H1 (cell line): ENCODE measurements around the gene SPPL2B. TPM values are rescaled to one million over a fixed set of nuclear protein-coding genes. Genes with fewer than 3 reads are reported as not detected.

Experiments
- CTCF ChIA-PET: fragments of 300-600 bp; sonication (Branson Sonifier 250); formaldehyde crosslinking; loops from one replicate; lab custom pipeline; 2021; ENCODE audit not compliant: partially characterized antibody; lab: Charles Lee
- POLR2A ChIA-PET: fragments of 300-600 bp; sonication (Branson Sonifier 250); formaldehyde crosslinking; loops from one replicate; lab custom pipeline; 2021; ENCODE audit warnings: inconsistent platforms; ENCODE audit not compliant: partially characterized antibody; lab: Charles Lee
- DNase-seq, 2 experiments: peaks; one replicate each; pipeline versions ENCODE4 v3.0.0 to v3.0.0-alpha.2; 2010 to 2022; ENCODE audit warnings: low spot score in 2 of 2, low read depth in 1 of 2, mixed read lengths in 1 of 2
- FAIRE-seq: peaks from 2 replicates; lab custom pipeline; 2011; peaks lifted over from hg19 to GRCh38; lab: Jason Lieb, UNC
- H2AFZ ChIP-seq: 2 replicates; pipeline ENCODE4 v1.8.1; 2012; ENCODE audit warnings: low read length, inconsistent platforms
- H2AK5ac ChIP-seq: 2 replicates; pipeline ENCODE4 v1.6.1; 2013; ENCODE audit warnings: low read depth, low read length
- H2BK120ac ChIP-seq: replicated peaks from 2 replicates; pipeline ENCODE3; 2013; ENCODE audit warnings: low read depth, low read length, inconsistent platforms
- H2BK12ac ChIP-seq: 2 replicates; pipeline ENCODE4 v1.6.1; 2013; ENCODE audit warnings: low read depth, low read length
- H2BK15ac ChIP-seq: 2 replicates; pipeline ENCODE4 v1.6.1; 2013; ENCODE audit warnings: low read length
- H2BK20ac ChIP-seq: 2 replicates; pipeline ENCODE4 v1.6.1; 2013; ENCODE audit warnings: low read length
- H2BK5ac ChIP-seq: 2 replicates; pipeline ENCODE4 v1.6.1; 2013; ENCODE audit warnings: low read depth, low read length
- H3K14ac ChIP-seq: 2 replicates; pipeline ENCODE4 v1.6.1; 2013; ENCODE audit warnings: inconsistent platforms; ENCODE audit not compliant: insufficient read length
- H3K18ac ChIP-seq: 2 replicates; pipeline ENCODE4 v1.6.1; 2013; ENCODE audit warnings: low read length; ENCODE audit errors: extremely low read depth
- H3K23ac ChIP-seq: 2 replicates; pipeline ENCODE4 v1.6.1; 2013; ENCODE audit warnings: inconsistent platforms; ENCODE audit not compliant: insufficient read length
- H3K23me2 ChIP-seq: 2 replicates; pipeline ENCODE4 v1.6.1; 2013; ENCODE audit warnings: low read depth, low read length
- H3K27ac ChIP-seq: 2 replicates; pipeline ENCODE4 v1.6.1; 2011; ENCODE audit warnings: low read depth, low read length, inconsistent platforms
- H3K27me3 ChIP-seq, 4 experiments: replicated peaks in 1 of 4; 1 replicate in 1 of 4; 2 replicates in 3 of 4; pipeline versions ENCODE4 v1.6.1 to v1.8.1; 2011 to 2013; ENCODE audit warnings: low read length in 3 of 4, mild to moderate bottlenecking in 3 of 4, inconsistent platforms in 2 of 4, mixed read lengths in 2 of 4, moderate library complexity in 1 of 4; ENCODE audit not compliant: control insufficient read depth in 3 of 4, insufficient read depth in 3 of 4; ENCODE audit errors: extremely low read depth in 1 of 4
- H3K36me3 ChIP-seq, 4 experiments: 2 replicates each; pipeline versions ENCODE4 v1.6.1 to v1.8.1; 2011 to 2013; ENCODE audit warnings: mild to moderate bottlenecking in 4 of 4, low read length in 3 of 4, moderate library complexity in 2 of 4, control low read depth in 1 of 4, inconsistent platforms in 1 of 4; ENCODE audit not compliant: insufficient read depth in 4 of 4, control insufficient read depth in 2 of 4
- H3K4ac ChIP-seq: replicated peaks from 2 replicates; pipeline ENCODE3; 2013; ENCODE audit warnings: low read length, low read depth, mixed read lengths, inconsistent platforms; ENCODE audit not compliant: insufficient read length
- H3K4me1 ChIP-seq, 4 experiments: replicated peaks in 1 of 4; 1 replicate in 1 of 4; 2 replicates in 3 of 4; pipeline versions ENCODE4 v1.6.1 to v1.8.1; 2011 to 2013; ENCODE audit warnings: low read length in 3 of 4, inconsistent platforms in 2 of 4, mixed read lengths in 1 of 4; ENCODE audit not compliant: insufficient read depth in 4 of 4, control insufficient read depth in 3 of 4
- H3K4me2 ChIP-seq, 2 experiments: 2 replicates each; pipeline versions ENCODE4 v1.6.1 to v1.8.1; 2011 to 2013; ENCODE audit warnings: low read depth in 2 of 2, low read length in 2 of 2, control low read depth in 1 of 2, inconsistent platforms in 1 of 2, mild to moderate bottlenecking in 1 of 2; ENCODE audit not compliant: insufficient read depth in 1 of 2
- H3K4me3 ChIP-seq, 4 experiments: fragments of 200-600, 300-600 bp in 1 of 4; sonication (generic), shearing (Covaris generic), sonication (Bioruptor Twin) in 1 of 4; 2 replicates each; pipeline versions ENCODE4 v1.5.1 to v1.8.1; 2011 to 2016; ENCODE audit warnings: low read length in 4 of 4, low read depth in 3 of 4, control low read depth in 2 of 4, inconsistent platforms in 2 of 4, mild to moderate bottlenecking in 2 of 4, mixed read lengths in 1 of 4, moderate library complexity in 1 of 4; ENCODE audit not compliant: insufficient read depth in 2 of 4; ENCODE audit errors: extremely low read depth in 1 of 4
- H3K56ac ChIP-seq: replicated peaks from 2 replicates; pipeline ENCODE3; 2013; ENCODE audit warnings: low read depth, mild to moderate bottlenecking, mixed read lengths, low read length, inconsistent platforms; ENCODE audit not compliant: insufficient read length
- H3K79me1 ChIP-seq: 2 replicates; pipeline ENCODE4 v1.6.1; 2013; ENCODE audit warnings: low read depth, low read length, control low read depth
- H3K79me2 ChIP-seq, 2 experiments: 2 replicates each; pipeline versions ENCODE4 v1.6.1 to v1.8.1; 2012 to 2013; ENCODE audit warnings: low read length in 2 of 2, mild to moderate bottlenecking in 2 of 2, inconsistent platforms in 1 of 2; ENCODE audit not compliant: insufficient read depth in 2 of 2, control insufficient read depth in 1 of 2
- H3K9ac ChIP-seq, 4 experiments: replicated peaks in 1 of 4; 1 replicate in 1 of 4; 2 replicates in 3 of 4; pipeline versions ENCODE4 v1.6.1 to v1.8.1; 2011 to 2013; ENCODE audit warnings: low read depth in 3 of 4, low read length in 3 of 4, control low read depth in 2 of 4, mild to moderate bottlenecking in 2 of 4, moderate library complexity in 2 of 4, inconsistent platforms in 1 of 4; ENCODE audit errors: extremely low read depth in 1 of 4
- H3K9me3 ChIP-seq, 2 experiments: 2 replicates each; pipeline versions ENCODE4 v1.6.1 to v1.8.1; 2012 to 2013; ENCODE audit warnings: mild to moderate bottlenecking in 2 of 2, moderate library complexity in 2 of 2, control low read depth in 1 of 2, inconsistent platforms in 1 of 2, low read depth in 1 of 2, low read length in 1 of 2, mixed read lengths in 1 of 2; ENCODE audit not compliant: insufficient read depth in 2 of 2
- H4K20me1 ChIP-seq, 2 experiments: replicated peaks in 1 of 2; 2 replicates each; pipeline versions ENCODE3 to v1.8.1; 2011 to 2013; ENCODE audit warnings: inconsistent platforms in 2 of 2, low read length in 2 of 2, mild to moderate bottlenecking in 1 of 2; ENCODE audit not compliant: insufficient read depth in 2 of 2, control insufficient read depth in 1 of 2
- H4K5ac ChIP-seq: 2 replicates; pipeline ENCODE4 v1.6.1; 2013; ENCODE audit warnings: low read length, low read depth, mixed read lengths, inconsistent platforms; ENCODE audit not compliant: insufficient read length
- H4K8ac ChIP-seq: 2 replicates; pipeline ENCODE4 v1.8.0; 2013; ENCODE audit warnings: mild to moderate bottlenecking, moderate library complexity, low read length, inconsistent platforms; ENCODE audit not compliant: insufficient read depth; ENCODE audit errors: extremely low read depth
- H4K91ac ChIP-seq: replicated peaks from 2 replicates; pipeline ENCODE3; 2013; ENCODE audit warnings: low read length, mixed read lengths, inconsistent platforms; ENCODE audit not compliant: insufficient read length
- CTBP2 ChIP-seq: IDR thresholded peaks from 2 replicates; pipeline ENCODE4 v1.7.0; 2011; ENCODE audit warnings: borderline replicate concordance, mild to moderate bottlenecking, moderate library complexity, mixed read lengths, low read length; ENCODE audit not compliant: insufficient read depth, insufficient read length
- HDAC2 ChIP-seq, 2 experiments: fragments of 300-600 bp in 1 of 2; sonication (generic) in 1 of 2; IDR thresholded peaks; 2 replicates each; pipeline ENCODE4 v1.6.1; 2011 to 2012; ENCODE audit warnings: low read depth in 2 of 2, low read length in 2 of 2, mild to moderate bottlenecking in 2 of 2, moderate library complexity in 2 of 2, borderline replicate concordance in 1 of 2, inconsistent platforms in 1 of 2
- KDM1A ChIP-seq: fragments of 200-600, 300-600 bp; sonication (generic); IDR thresholded peaks from 2 replicates; pipeline ENCODE4 v1.7.1; 2016; ENCODE audit warnings: mild to moderate bottlenecking, low read length, borderline replicate concordance
- RNF2 ChIP-seq: fragments of 200-900, 300-1000 bp; sonication (generic); IDR thresholded peaks from 2 replicates; pipeline ENCODE4 v1.7.1; 2016; ENCODE audit warnings: borderline replicate concordance, low read depth, mild to moderate bottlenecking, antibody characterized with exemption, low read length; ENCODE audit not compliant: poor library complexity, severe bottlenecking; ENCODE audit errors: missing control alignments
- SIN3A ChIP-seq, 2 experiments: IDR thresholded peaks in 1 of 2; conservative IDR thresholded peaks in 1 of 2; 2 replicates each; pipeline ENCODE4 v1.6.1; 2011 to 2012; ENCODE audit warnings: low read length in 2 of 2, improper control_type of control experiment in 1 of 2, low read depth in 1 of 2, mild to moderate bottlenecking in 1 of 2
- SP1 ChIP-seq: IDR thresholded peaks from 2 replicates; pipeline ENCODE4 v1.6.1; 2011; ENCODE audit warnings: low read depth, low read length
- TAF1 ChIP-seq: IDR thresholded peaks from 2 replicates; pipeline ENCODE4 v1.6.1; 2011; ENCODE audit warnings: mild to moderate bottlenecking, low read depth, low read length
- ZNF274 ChIP-seq: IDR thresholded peaks from 2 replicates; pipeline ENCODE4 v1.7.0; 2012; ENCODE audit warnings: low read length, borderline replicate concordance; ENCODE audit errors: extremely low read depth
- WGBS, 2 experiments: shearing (Covaris generic) in 1 of 2; methylation state at CpG; one replicate each; pipeline versions ENCODE4 v1.1.6 to v1.1.7; 2013 to 2015; ENCODE audit warnings: low lambda C conversion rate in 2 of 2, mixed read lengths in 2 of 2, inconsistent platforms in 1 of 2, low coverage in 1 of 2, missing lambda C conversion rate in 1 of 2; ENCODE audit not compliant: insufficient replicate concordance in 2 of 2, insufficient coverage in 1 of 2, insufficient read length in 1 of 2; ENCODE audit errors: extremely low coverage in 1 of 2, missing lambda C conversion rate in 1 of 2; 5-methylcytosine and 5-hydroxymethylcytosine counted together
- polyA plus RNA-seq, 7 experiments: library from polyadenylated mRNA; depleted of rRNA in 3 of 7; stranded (reverse) in 5 of 7; unstranded in 2 of 7; fragments of >200 nt in 5 of 7; fragments of 200-250 nt in 2 of 7; gene quantifications; 1 replicate in 5 of 7; 2 replicates in 1 of 7; 4 replicates in 1 of 7; pipeline versions ENCODE4 v1.2.1 to v1.2.3, GENCODE V29; 2011 to 2013; ENCODE audit warnings: missing spikeins in 2 of 7, mixed read lengths in 2 of 7
- total RNA-seq: library from RNA; stranded (reverse); fragmentation: NEBNext Ultra II Directional; extraction: Animal tissue kit (Norgen Biotek cat#: 25700); gene quantifications from 2 replicates; pipeline ENCODE4 v1.2.1, GENCODE V29; 2021

SPPL2B gene
- total and polyA plus RNA-seq, 2 of the 8 experiments (the other 6 are each of a cell fraction or from before 2014, with no cell fraction given), result 34.8 to 55.7 TPM

- TF ChIP-seq CTBP2 (no peak), KDM1A (peak; percentile 88), RNF2 (no peak), SP1 (no peak), ZNF274 (no peak), SIN3A (conservative IDR thresholded peaks at IDR 0.05 in 1 of 2, IDR thresholded peaks at IDR 0.05 in 1 of 2; ENCODE audit: low read depth in 1 of 2, low read length in 2 of 2) (no peak), TAF1 (no peak), HDAC2 (IDR thresholded peaks at IDR 0.05; ENCODE audit: borderline replicate concordance in 1 of 2, low read depth in 2 of 2, low read length in 2 of 2) (peak in 1 of 2 experiments; percentile 38; a peak in 1 of 4 replicates)
- Histone ChIP-seq H2AK5ac (0 out of 2 replicates have a peak overlapping the region, but pooled peaks have one; percentile 82), H3K9me3 (peaks cover 4% of the 10 kb centered on the region in 2 experiments; a peak in 1 of 4 replicates)
Observed at GRCh38 chr19:2382530-2383222, 54.2 kb downstream of the SPPL2B start.

More at GRCh38 chr19:2382530-2383222, 54.2 kb downstream of the SPPL2B start:
- peaks cover 0 to 2% (median 0%) of the 10 kb centered on the region in 4 experiments; a peak in 2 of 7 replicates for H3K27me3 ChIP-seq
- H3K79me2 ChIP-seq, result no peaks in the 10 kb centered on the region
- CTCF ChIA-PET, result no interaction called here
- no peaks in the 10 kb centered on the region; the same call in 1 of the 2 replicates for H3K23me2 ChIP-seq
- H2AFZ ChIP-seq, result no peak overlapping the region
- DNase-seq (no peak), FAIRE-seq (no peak)
- no peak overlapping the region for H2BK15ac ChIP-seq
- peaks cover 0 to 2% (median 0%) of the 10 kb centered on the region in 4 experiments; a peak in 3 of 7 replicates for H3K4me1 ChIP-seq
- H3K56ac ChIP-seq, result no peak overlapping the region
- no peak overlapping the region for H3K14ac ChIP-seq
- no peak overlapping the region for H4K91ac ChIP-seq
- H3K18ac ChIP-seq, result no peak overlapping the region
- no peak overlapping the region for H3K27ac ChIP-seq
- no peak overlapping the region for H3K9ac ChIP-seq
- no peak overlapping the region; the same call in 1 of the 2 replicates for H2BK12ac ChIP-seq
- WGBS, 2 experiments, result 86% methylated on average over 13 of the region's 13 CpGs; no CpG with 5 or more reads in 1 of the 2 experiments
- no peak overlapping the region for H4K5ac ChIP-seq
- no peak overlapping the region for H2BK5ac ChIP-seq
- H3K79me1 ChIP-seq, result no peaks in the 10 kb centered on the region
- peak overlapping the region; percentile 74; the same call in 1 of the 2 replicates for H2BK20ac ChIP-seq
- no peaks in the 10 kb centered on the region for H3K36me3 ChIP-seq
- peaks cover 0 to 4% of the 10 kb centered on the region in 2 experiments for H4K20me1 ChIP-seq
- H2BK120ac ChIP-seq, result no peak overlapping the region
- H3K23ac ChIP-seq, result no peak overlapping the region
- POLR2A ChIA-PET, result interaction anchor here (1.1 kb wide), 1 partner anchor 13 kb away, joined by 5 read pairs; no protein-coding TSS in a partner anchor
- H3K4me2 ChIP-seq, result no peak overlapping the region
- H3K4me3 ChIP-seq, result no peak overlapping the region
- H3K4ac ChIP-seq, result no peak overlapping the region
- no peak overlapping the region for H4K8ac ChIP-seq
